ENCODE measurements around the gene KIAA1614.

The KIAA1614 gene

GRCh38 chr1:180981596-180982387 lies 69.1 kb downstream of the KIAA1614 start:
- in situ Hi-C loops (cut with MboI; ENCODE audit: low sequenced_read_pairs), result no loop called here

- in situ Hi-C loops (cut with MboI; ENCODE audit: low sequenced_read_pairs), result no loop called here
Observed at GRCh38 chr1:180982422-180982821, 69.7 kb downstream of the KIAA1614 start.

GRCh38 chr1:180988253-180988752 lies 75.6 kb downstream of the KIAA1614 start:
- in situ Hi-C loops (cut with MboI; ENCODE audit: low sequenced_read_pairs), result no loop called here

- in situ Hi-C loops (cut with MboI; ENCODE audit: low sequenced_read_pairs), result no loop called here
Observed at GRCh38 chr1:180994262-180994661, 81.6 kb downstream of the KIAA1614 start.

- in situ Hi-C loops (cut with MboI; ENCODE audit: low sequenced_read_pairs), result no loop called here
Observed at GRCh38 chr1:180997843-180998504, 85.3 kb downstream of the KIAA1614 start.

Data from hTERT RPE-1 (cell line).